MM.1S (cell line): Measurements from ENCODE around the gene C3orf70.

Source experiments
- CTCF ChIP-seq: fragments of 300-600 bp; sonication (generic); IDR thresholded peaks from 2 replicates; pipeline ENCODE4 v1.5.1; 2016; ENCODE audit warnings: antibody characterized with exemption, low read length, mixed read lengths
- EZH2 ChIP-seq: fragments of 300-600 bp; sonication (generic); optimal IDR thresholded peaks from 2 replicates; pipeline ENCODE3; 2017; ENCODE audit warnings: low read depth, mild to moderate bottlenecking, antibody characterized with exemption, low read length, mixed read lengths
- EZH2phosphoT487 ChIP-seq: fragments of 300-600 bp; sonication (generic); IDR thresholded peaks from 2 replicates; pipeline ENCODE4 v1.6.1; 2018; ENCODE audit warnings: antibody characterized with exemption, low read length

GRCh38 chr3:185094697-185095096, 58.2 kb downstream of the C3orf70 start:
- TF ChIP-seq EZH2 (no peak), EZH2phosphoT487 (no peak), CTCF (no peak)
